ENCODE data around the gene SGPP2.

GRCh38 chr2:222521099-222521498 is 96.8 kb downstream of the SGPP2 start:
- no peak for TF ChIP-seq CTCF (IDR thresholded peaks at IDR 0.05)
- no peak for TF ChIP-seq EZH2 (IDR thresholded peaks at IDR 0.05)
